ENCODE results near the gene TUFT1.
"Not testable (repeated sequence)": the region's sequence is repeated elsewhere in the genome, so short reads cannot be mapped to it uniquely, and the experiment has no call there.

TUFT1 gene

GRCh38 chr1:151618003-151618402 is 77.9 kb downstream of the TUFT1 start:
- Histone ChIP-seq H3K36me3 (ENCODE audit: control insufficient read depth in 2 of 2, insufficient read depth in 2 of 2, low read length in 2 of 2) (no peaks in the 10 kb centered on the region), H3K4me1 (ENCODE audit: control insufficient read depth, insufficient read depth, low read length) (peaks cover 10% of the 10 kb centered on the region), H3K4me3 (ENCODE audit: low read length in 2 of 2) (no peak overlapping the region), H3K27ac (ENCODE audit: low read length) (no peak overlapping the region), H3K27me3 (ENCODE audit: control insufficient read depth in 1 of 2, insufficient read depth in 2 of 2, low read length in 2 of 2) (no peaks in the 10 kb centered on the region), H3K9me3 (ENCODE audit: control insufficient read depth in 2 of 2, low read length in 2 of 2) (no peaks in the 10 kb centered on the region), H3K9ac (ENCODE audit: low read length in 2 of 2) (no peak overlapping the region)

DNA sequence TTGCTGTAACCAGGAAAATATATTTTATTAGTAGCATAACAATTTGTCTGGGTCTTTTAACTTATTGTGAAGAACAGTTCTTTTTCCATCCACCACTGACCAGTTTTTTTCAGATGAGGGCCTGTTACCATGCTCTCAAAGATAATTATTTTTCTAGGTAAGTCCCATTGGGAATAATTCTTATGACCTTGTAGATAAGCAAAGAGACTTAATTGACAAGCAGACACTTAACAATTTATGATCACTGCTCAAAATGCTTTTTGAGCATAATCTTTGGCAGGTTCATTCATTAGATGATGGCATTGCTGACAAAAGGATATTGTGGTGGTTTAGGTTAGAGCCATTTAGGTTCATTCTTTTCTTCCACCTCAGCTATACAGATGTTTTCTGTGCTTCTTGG is 78.4 kb downstream of the TUFT1 start:
- Histone ChIP-seq H3K36me3 (ENCODE audit: control insufficient read depth in 2 of 2, insufficient read depth in 2 of 2, low read length in 2 of 2) (no peaks in the 10 kb centered on the region), H3K4me3 (ENCODE audit: low read length in 2 of 2) (no peak overlapping the region), H3K27ac (ENCODE audit: low read length) (no peak overlapping the region), H3K9ac (ENCODE audit: low read length in 2 of 2) (no peak overlapping the region), H3K4me1 (ENCODE audit: control insufficient read depth, insufficient read depth, low read length) (peaks cover 5% of the 10 kb centered on the region), H3K27me3 (ENCODE audit: control insufficient read depth in 1 of 2, insufficient read depth in 2 of 2, low read length in 2 of 2) (no peaks in the 10 kb centered on the region), H3K9me3 (ENCODE audit: control insufficient read depth in 2 of 2, low read length in 2 of 2) (no peaks in the 10 kb centered on the region)

DNA sequence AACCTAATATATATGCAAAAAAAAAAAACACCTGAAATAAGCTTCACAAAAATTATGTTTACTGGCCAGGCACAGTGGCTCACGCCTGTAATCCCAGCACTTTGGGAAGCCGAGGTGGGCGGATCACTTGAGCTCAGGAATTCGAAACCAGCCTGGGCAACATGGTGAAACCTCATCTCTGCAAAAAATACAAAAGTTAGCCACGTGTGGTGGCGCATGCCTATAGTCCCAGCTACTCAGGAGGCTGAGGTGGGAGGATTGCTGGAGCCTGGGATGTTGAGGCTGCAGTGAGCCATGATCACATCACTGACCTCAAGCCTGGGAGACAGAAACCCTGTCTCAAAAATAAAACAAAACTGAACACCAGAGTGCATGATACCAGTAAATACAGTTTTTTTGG is 78.9 kb downstream of the TUFT1 start:
- H3K4me1 ChIP-seq (ENCODE audit: control insufficient read depth, insufficient read depth, low read length); H3K36me3 ChIP-seq (ENCODE audit: control insufficient read depth in 2 of 2, insufficient read depth in 2 of 2, low read length in 2 of 2); H3K27me3 ChIP-seq (ENCODE audit: control insufficient read depth in 1 of 2, insufficient read depth in 2 of 2, low read length in 2 of 2); H3K9me3 ChIP-seq (ENCODE audit: control insufficient read depth in 2 of 2, low read length in 2 of 2); H3K9ac ChIP-seq (ENCODE audit: low read length in 2 of 2); H3K4me3 ChIP-seq (ENCODE audit: low read length in 2 of 2): not testable (repeated sequence)
- H3K27ac ChIP-seq (ENCODE audit: low read length), result peak overlapping the region; percentile 43

DNA sequence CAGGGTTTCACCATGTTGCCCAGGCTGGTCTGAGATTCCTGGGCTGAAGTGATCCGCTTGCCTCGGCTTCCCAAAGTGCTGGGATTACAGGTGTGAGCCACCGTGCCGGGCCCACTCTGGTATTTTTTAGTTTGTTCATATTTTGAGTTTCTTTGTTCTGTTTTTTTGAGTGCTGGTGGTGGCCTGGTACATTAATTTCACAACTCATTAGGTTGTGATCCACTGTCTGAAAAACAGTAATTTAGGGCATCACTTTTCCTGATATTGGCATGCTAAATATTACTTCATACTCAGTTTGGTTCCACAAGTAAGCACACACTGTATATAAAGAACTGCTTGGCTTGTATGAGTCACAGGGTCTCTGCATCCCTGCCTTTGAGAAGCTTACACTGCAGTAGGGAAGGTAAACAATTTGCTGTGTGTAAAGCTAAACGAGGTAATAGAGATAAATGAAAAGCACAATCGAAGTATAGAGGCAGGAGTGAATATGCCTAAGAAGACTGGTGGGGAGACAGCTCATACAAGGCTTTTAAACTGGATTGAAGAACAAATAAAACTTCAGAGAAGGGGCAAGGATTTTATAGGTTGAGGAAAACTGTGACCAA is 79.5 kb downstream of the TUFT1 start:
- Histone ChIP-seq H3K4me1 (ENCODE audit: control insufficient read depth, insufficient read depth, low read length) (peaks cover 5% of the 10 kb centered on the region), H3K27me3 (ENCODE audit: control insufficient read depth in 1 of 2, insufficient read depth in 2 of 2, low read length in 2 of 2) (no peaks in the 10 kb centered on the region), H3K36me3 (ENCODE audit: control insufficient read depth in 2 of 2, insufficient read depth in 2 of 2, low read length in 2 of 2) (no peaks in the 10 kb centered on the region), H3K9me3 (ENCODE audit: control insufficient read depth in 2 of 2, low read length in 2 of 2) (no peaks in the 10 kb centered on the region), H3K27ac (ENCODE audit: low read length) (peak overlapping the region; percentile 43), H3K9ac (ENCODE audit: low read length in 2 of 2) (peak overlapping the region; percentile 14), H3K4me3 (ENCODE audit: low read length in 2 of 2) (no peak overlapping the region)

DNA sequence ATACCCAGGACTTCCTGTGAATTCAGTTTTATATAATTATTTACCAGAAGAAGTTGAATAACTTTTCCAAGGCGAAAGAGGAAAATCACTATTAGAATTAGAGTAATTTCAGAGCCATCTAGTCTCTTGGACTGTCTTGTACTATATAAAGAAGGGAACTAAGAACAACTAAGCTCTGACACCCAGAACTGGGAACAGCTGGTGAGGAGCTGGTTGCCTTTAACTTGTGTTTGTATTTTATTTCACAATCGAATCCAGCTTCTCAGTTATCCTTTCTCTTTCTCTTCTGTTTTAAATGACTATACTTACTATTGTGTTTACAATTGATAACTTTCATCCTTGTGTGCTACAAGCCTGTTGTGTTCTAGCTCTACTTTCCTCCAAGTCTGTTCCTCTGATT is 80.2 kb downstream of the TUFT1 start:
- Histone ChIP-seq H3K36me3 (ENCODE audit: control insufficient read depth in 2 of 2, insufficient read depth in 2 of 2, low read length in 2 of 2) (no peaks in the 10 kb centered on the region), H3K27ac (ENCODE audit: low read length) (peak overlapping the region; percentile 43), H3K9ac (ENCODE audit: low read length in 2 of 2) (peak overlapping the region; percentile 14 to 37), H3K9me3 (ENCODE audit: control insufficient read depth in 2 of 2, low read length in 2 of 2) (no peaks in the 10 kb centered on the region), H3K4me1 (ENCODE audit: control insufficient read depth, insufficient read depth, low read length) (peaks cover 8% of the 10 kb centered on the region), H3K4me3 (ENCODE audit: low read length in 2 of 2) (peak overlapping the region in 1 of 2 donors; percentile 24), H3K27me3 (ENCODE audit: control insufficient read depth in 1 of 2, insufficient read depth in 2 of 2, low read length in 2 of 2) (no peaks in the 10 kb centered on the region)

- H3K9ac ChIP-seq (ENCODE audit: low read length in 2 of 2), result peak overlapping the region in 1 of 2 donors; percentile 10
- no peak overlapping the region for H3K27ac ChIP-seq (ENCODE audit: low read length)
- H3K36me3 ChIP-seq (ENCODE audit: control insufficient read depth in 2 of 2, insufficient read depth in 2 of 2, low read length in 2 of 2), result no peaks in the 10 kb centered on the region
- no peaks in the 10 kb centered on the region for H3K27me3 ChIP-seq (ENCODE audit: control insufficient read depth in 1 of 2, insufficient read depth in 2 of 2, low read length in 2 of 2)
- H3K4me1 ChIP-seq (ENCODE audit: control insufficient read depth, insufficient read depth, low read length), result peaks cover 8% of the 10 kb centered on the region
- H3K9me3 ChIP-seq (ENCODE audit: control insufficient read depth in 2 of 2, low read length in 2 of 2), result no peaks in the 10 kb centered on the region
- H3K4me3 ChIP-seq (ENCODE audit: low read length in 2 of 2), result peak overlapping the region in 1 of 2 donors; percentile 35
Measured at GRCh38 chr1:151621351-151621750, 81.2 kb downstream of the TUFT1 start.

DNA sequence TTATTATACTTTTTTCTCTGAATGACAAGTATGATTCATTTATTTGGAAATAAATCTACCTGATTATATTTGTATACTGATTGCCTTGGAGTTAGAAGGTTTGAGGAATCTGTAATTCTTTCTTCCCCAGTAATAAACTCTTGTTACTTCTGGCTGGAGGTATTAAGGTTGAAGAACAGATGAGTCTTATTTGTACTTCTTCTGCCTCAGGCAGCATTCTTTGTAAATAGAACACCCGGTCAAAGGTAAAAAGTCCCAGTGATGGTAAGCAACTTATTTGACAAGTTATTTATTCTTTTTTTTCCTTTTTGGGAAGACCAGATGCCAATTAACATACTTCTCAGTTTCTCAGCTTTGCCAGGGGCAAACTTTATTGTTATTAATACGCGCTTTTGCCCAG is 84.7 kb downstream of the TUFT1 start:
- H3K4me3 ChIP-seq (ENCODE audit: low read length in 2 of 2), result no peak overlapping the region
- H3K9ac ChIP-seq (ENCODE audit: low read length in 2 of 2), result no peak overlapping the region
- H3K27ac ChIP-seq (ENCODE audit: low read length), result no peak overlapping the region
- H3K4me1 ChIP-seq (ENCODE audit: control insufficient read depth, insufficient read depth, low read length), result peaks cover 5% of the 10 kb centered on the region
- peaks cover 0 to 5% of the 10 kb centered on the region in 2 donors for H3K36me3 ChIP-seq (ENCODE audit: control insufficient read depth in 2 of 2, insufficient read depth in 2 of 2, low read length in 2 of 2)
- no peaks in the 10 kb centered on the region for H3K27me3 ChIP-seq (ENCODE audit: control insufficient read depth in 1 of 2, insufficient read depth in 2 of 2, low read length in 2 of 2)
- no peaks in the 10 kb centered on the region for H3K9me3 ChIP-seq (ENCODE audit: control insufficient read depth in 2 of 2, low read length in 2 of 2)

DNA sequence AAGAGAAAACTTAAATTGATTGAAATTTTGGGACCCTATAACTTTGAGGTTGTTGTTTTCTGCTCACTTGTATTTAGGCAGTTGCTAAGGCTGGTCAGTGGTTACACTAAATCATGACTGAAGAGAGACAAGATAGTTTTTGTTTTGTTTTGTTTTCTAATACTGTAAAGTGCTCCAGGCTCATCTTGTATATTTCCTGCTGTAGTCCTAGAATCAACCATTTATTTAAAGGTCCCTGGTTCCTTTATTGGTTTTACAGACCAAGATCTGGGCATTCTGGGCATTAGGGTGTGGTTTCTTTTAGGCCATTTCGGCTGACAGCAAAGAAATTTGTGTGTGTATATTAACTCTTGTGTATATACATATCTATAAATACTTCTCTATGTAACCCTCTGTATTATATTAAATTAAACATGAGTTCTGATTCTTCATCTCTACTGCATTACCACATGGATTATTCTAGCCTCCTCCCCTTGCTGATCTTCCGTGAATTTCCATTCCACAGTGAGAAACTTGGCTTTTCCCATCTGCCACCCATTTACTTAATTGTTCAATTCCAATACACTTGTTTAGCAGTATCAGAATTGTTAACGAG is 86.7 kb downstream of the TUFT1 start:
- no peaks in the 10 kb centered on the region for H3K27me3 ChIP-seq (ENCODE audit: control insufficient read depth in 1 of 2, insufficient read depth in 2 of 2, low read length in 2 of 2)
- peaks cover 5% of the 10 kb centered on the region for H3K4me1 ChIP-seq (ENCODE audit: control insufficient read depth, insufficient read depth, low read length)
- no peaks in the 10 kb centered on the region for H3K9me3 ChIP-seq (ENCODE audit: control insufficient read depth in 2 of 2, low read length in 2 of 2)
- peaks cover 0 to 5% of the 10 kb centered on the region in 2 donors for H3K36me3 ChIP-seq (ENCODE audit: control insufficient read depth in 2 of 2, insufficient read depth in 2 of 2, low read length in 2 of 2)
- peak overlapping the region; percentile 3 for H3K27ac ChIP-seq (ENCODE audit: low read length)
- no peak overlapping the region for H3K4me3 ChIP-seq (ENCODE audit: low read length in 2 of 2)
- no peak overlapping the region for H3K9ac ChIP-seq (ENCODE audit: low read length in 2 of 2)

DNA sequence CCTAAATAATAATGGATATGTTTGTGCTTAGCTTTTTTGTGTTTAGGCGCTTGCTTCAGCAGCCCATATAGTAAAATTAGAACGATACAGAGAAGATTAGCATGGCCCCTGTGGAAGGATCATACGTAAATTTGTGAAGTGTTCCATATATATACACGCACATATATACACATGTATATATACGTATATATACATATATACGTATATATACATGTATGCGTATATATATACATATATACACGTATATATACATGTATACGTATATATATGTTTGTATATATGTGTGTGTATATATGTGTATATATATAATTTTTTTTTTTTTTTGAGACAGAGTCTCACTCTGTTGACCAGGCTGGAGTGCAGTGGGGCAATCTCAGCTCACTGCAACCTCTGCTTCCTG is 89.2 kb downstream of the TUFT1 start:
- no peaks in the 10 kb centered on the region for H3K27me3 ChIP-seq (ENCODE audit: control insufficient read depth in 1 of 2, insufficient read depth in 2 of 2, low read length in 2 of 2)

More for the DNA sequence above, 89.2 kb downstream of the TUFT1 start:
- Histone ChIP-seq H3K4me1 (ENCODE audit: control insufficient read depth, insufficient read depth, low read length) (peaks cover 8% of the 10 kb centered on the region), H3K9me3 (ENCODE audit: control insufficient read depth in 2 of 2, low read length in 2 of 2) (no peaks in the 10 kb centered on the region), H3K4me3 (ENCODE audit: low read length in 2 of 2) (no peak overlapping the region), H3K9ac (ENCODE audit: low read length in 2 of 2) (no peak overlapping the region), H3K27ac (ENCODE audit: low read length) (no peak overlapping the region), H3K36me3 (ENCODE audit: control insufficient read depth in 2 of 2, insufficient read depth in 2 of 2, low read length in 2 of 2) (peaks cover 0 to 5% of the 10 kb centered on the region in 2 donors)
